ENCODE data around the gene FARP2. TPM values are rescaled to one million over a fixed set of nuclear protein-coding genes. Genes with fewer than 3 reads are reported as not detected.
"Not testable (repeated sequence)": the region's sequence is repeated elsewhere in the genome, so short reads cannot be mapped to it uniquely, and the experiment has no call there.

FARP2 gene
- total RNA-seq, 6 experiments from 2014 or later: 38.3 to 46.4 (median 41.9) TPM

- no peaks in the 10 kb centered on the region for H3K36me3 Mint-ChIP-seq (ENCODE audit: low read depth)
- H3K4me3 Mint-ChIP-seq: no peak overlapping the region
- DNase-seq: no peak
- no peak overlapping the region for H3K27ac Mint-ChIP-seq
- no peaks in the 10 kb centered on the region; the same call in 1 of the 2 replicates for H3K4me1 Mint-ChIP-seq (ENCODE audit: low read depth)
- no peaks in the 10 kb centered on the region for H3K27me3 Mint-ChIP-seq (ENCODE audit: insufficient read depth)
- no peaks in the 10 kb centered on the region for H3K9me3 Mint-ChIP-seq
- TF ChIP-seq CTCF (IDR thresholded peaks at IDR 0.05): no peak
These were observed 44.1 kb downstream of the FARP2 start for GRCh38 chr2:241399941-241400922.

- DNase-seq: no peak
- Mint-ChIP-seq H3K27me3 (ENCODE audit: insufficient read depth) (no peaks in the 10 kb centered on the region), H3K4me1 (ENCODE audit: low read depth) (peaks cover 24% of the 10 kb centered on the region), H3K4me3 (no peak overlapping the region), H3K9me3 (no peaks in the 10 kb centered on the region), H3K27ac (no peak overlapping the region), H3K36me3 (ENCODE audit: low read depth) (peaks cover 17% of the 10 kb centered on the region)
- no peak for TF ChIP-seq CTCF (IDR thresholded peaks at IDR 0.05)
These were observed 52.8 kb downstream of the FARP2 start for GRCh38 chr2:241408849-241409248.

GRCh38 chr2:241410739-241411176 is 54.7 kb downstream of the FARP2 start:
- no peak for TF ChIP-seq CTCF (IDR thresholded peaks at IDR 0.05)
- no peaks in the 10 kb centered on the region for H3K9me3 Mint-ChIP-seq
- no peaks in the 10 kb centered on the region for H3K27me3 Mint-ChIP-seq (ENCODE audit: insufficient read depth)
- peaks cover 33% of the 10 kb centered on the region for H3K36me3 Mint-ChIP-seq (ENCODE audit: low read depth)
- no peak overlapping the region for H3K4me3 Mint-ChIP-seq
- peaks cover 24% of the 10 kb centered on the region for H3K4me1 Mint-ChIP-seq (ENCODE audit: low read depth)
- H3K27ac Mint-ChIP-seq: peak overlapping the region; percentile 56
- DNase-seq: no peak

- no peak for TF ChIP-seq CTCF (IDR thresholded peaks at IDR 0.05)
- Mint-ChIP-seq H3K4me1 (ENCODE audit: low read depth) (peaks cover 24% of the 10 kb centered on the region), H3K27ac (peak overlapping the region; percentile 62; the same call in 1 of the 2 replicates), H3K4me3 (peak overlapping the region; percentile 21; the same call in 1 of the 2 replicates), H3K9me3 (no peaks in the 10 kb centered on the region), H3K27me3 (ENCODE audit: insufficient read depth) (no peaks in the 10 kb centered on the region), H3K36me3 (ENCODE audit: low read depth) (peaks cover 33% of the 10 kb centered on the region)
- peak; percentile 72 for DNase-seq
These were observed 56.1 kb downstream of the FARP2 start for GRCh38 chr2:241412144-241412543.

GRCh38 chr2:241413501-241413900 is 57.4 kb downstream of the FARP2 start:
- H3K4me3 Mint-ChIP-seq; DNase-seq; H3K9me3 Mint-ChIP-seq; H3K27ac Mint-ChIP-seq; H3K27me3 Mint-ChIP-seq (ENCODE audit: insufficient read depth): not testable (repeated sequence)
- H3K36me3 Mint-ChIP-seq (ENCODE audit: low read depth): peaks cover 38% of the 10 kb centered on the region
- peaks cover 24% of the 10 kb centered on the region for H3K4me1 Mint-ChIP-seq (ENCODE audit: low read depth)

Data from HFFc6 (cell line).